KOPT-K1 (cell line): Measurements from ENCODE around the gene TMEM95.
"Not testable (repeated sequence)": the region's sequence is repeated elsewhere in the genome, so short reads cannot be mapped to it uniquely, and the experiment has no call there.

Source experiments
- H3K27ac ChIP-seq: fragments of 200-600 bp; sonication (generic); 2 replicates; pipeline ENCODE4 v1.5.1; 2016; ENCODE audit warnings: antibody characterized with exemption, mild to moderate bottlenecking, low read depth, low read length; ENCODE audit not compliant: poor library complexity, severe bottlenecking
- H3K36me3 ChIP-seq: fragments of 200-600 bp; sonication (generic); 2 replicates; pipeline ENCODE4 v1.5.1; 2017; ENCODE audit warnings: antibody characterized with exemption, mild to moderate bottlenecking, low read length, moderate library complexity; ENCODE audit not compliant: insufficient read depth
- H3K9me3 ChIP-seq: fragments of 200-600 bp; sonication (generic); 2 replicates; pipeline ENCODE4 v1.5.1; 2017; ENCODE audit warnings: antibody characterized with exemption, low read length, mild to moderate bottlenecking; ENCODE audit not compliant: insufficient read depth, poor library complexity, severe bottlenecking

TMEM95 gene

DNA sequence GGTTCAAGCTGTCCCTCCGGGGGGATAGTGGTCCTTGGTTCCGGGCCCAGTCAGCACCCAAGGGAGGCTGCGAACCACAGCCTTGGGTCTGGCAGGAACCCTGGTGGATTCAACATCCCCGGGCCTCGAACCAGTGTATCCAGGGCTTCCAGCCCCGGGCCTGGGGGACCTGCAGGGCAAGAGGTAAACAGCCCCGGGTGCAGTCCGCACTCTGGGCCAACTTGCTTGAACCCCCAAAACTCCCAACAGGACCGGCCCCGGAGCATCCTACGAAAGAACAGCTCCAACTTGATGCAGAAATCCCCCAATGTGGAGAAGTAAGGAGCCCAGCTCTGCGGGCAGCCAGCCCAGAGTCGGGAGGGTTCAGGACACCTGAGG is 24.3 kb upstream of the TMEM95 start:
- H3K36me3 ChIP-seq, result peaks cover 14% of the 10 kb centered on the region
- H3K9me3 ChIP-seq, result no peaks in the 10 kb centered on the region
- H3K27ac ChIP-seq, result peak overlapping the region; percentile 89

GRCh38 chr17:7332111-7332510 is 22.8 kb upstream of the TMEM95 start:
- H3K9me3 ChIP-seq, result no peaks in the 10 kb centered on the region
- H3K36me3 ChIP-seq, result no peaks in the 10 kb centered on the region
- H3K27ac ChIP-seq, result peak overlapping the region; percentile 89

GRCh38 chr17:7332600-7333069 is 22.3 kb upstream of the TMEM95 start:
- H3K9me3 ChIP-seq, H3K36me3 ChIP-seq: not testable (repeated sequence)
- peak overlapping the region; percentile 89 for H3K27ac ChIP-seq

- Histone ChIP-seq H3K27ac (peak overlapping the region; percentile 100), H3K9me3 (no peaks in the 10 kb centered on the region), H3K36me3 (peaks cover 25% of the 10 kb centered on the region)
Observed at GRCh38 chr17:7334938-7335538, 19.9 kb upstream of the TMEM95 start.

DNA sequence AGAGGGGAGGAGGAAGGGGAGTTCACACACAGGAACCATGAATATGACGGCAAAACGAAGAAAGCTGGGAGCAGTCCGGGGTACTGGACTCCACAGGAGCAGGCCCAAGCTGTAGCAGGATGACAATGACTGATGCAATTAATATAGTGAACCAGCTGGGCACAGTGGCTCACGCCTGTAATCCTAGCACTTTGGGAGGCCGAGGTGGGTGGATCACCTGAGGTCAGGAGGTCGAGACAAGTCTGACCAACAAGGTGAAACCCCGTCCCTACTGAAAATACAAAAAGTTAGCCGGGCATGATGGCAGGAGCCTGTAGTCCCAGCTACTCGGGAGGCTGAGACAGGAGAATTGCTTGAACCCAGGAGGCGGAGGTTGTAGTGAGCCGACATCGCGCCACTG is 19.2 kb upstream of the TMEM95 start:
- Histone ChIP-seq H3K36me3 (peaks cover 32% of the 10 kb centered on the region), H3K27ac (peak overlapping the region; percentile 100)
- not testable (repeated sequence) for H3K9me3 ChIP-seq

DNA sequence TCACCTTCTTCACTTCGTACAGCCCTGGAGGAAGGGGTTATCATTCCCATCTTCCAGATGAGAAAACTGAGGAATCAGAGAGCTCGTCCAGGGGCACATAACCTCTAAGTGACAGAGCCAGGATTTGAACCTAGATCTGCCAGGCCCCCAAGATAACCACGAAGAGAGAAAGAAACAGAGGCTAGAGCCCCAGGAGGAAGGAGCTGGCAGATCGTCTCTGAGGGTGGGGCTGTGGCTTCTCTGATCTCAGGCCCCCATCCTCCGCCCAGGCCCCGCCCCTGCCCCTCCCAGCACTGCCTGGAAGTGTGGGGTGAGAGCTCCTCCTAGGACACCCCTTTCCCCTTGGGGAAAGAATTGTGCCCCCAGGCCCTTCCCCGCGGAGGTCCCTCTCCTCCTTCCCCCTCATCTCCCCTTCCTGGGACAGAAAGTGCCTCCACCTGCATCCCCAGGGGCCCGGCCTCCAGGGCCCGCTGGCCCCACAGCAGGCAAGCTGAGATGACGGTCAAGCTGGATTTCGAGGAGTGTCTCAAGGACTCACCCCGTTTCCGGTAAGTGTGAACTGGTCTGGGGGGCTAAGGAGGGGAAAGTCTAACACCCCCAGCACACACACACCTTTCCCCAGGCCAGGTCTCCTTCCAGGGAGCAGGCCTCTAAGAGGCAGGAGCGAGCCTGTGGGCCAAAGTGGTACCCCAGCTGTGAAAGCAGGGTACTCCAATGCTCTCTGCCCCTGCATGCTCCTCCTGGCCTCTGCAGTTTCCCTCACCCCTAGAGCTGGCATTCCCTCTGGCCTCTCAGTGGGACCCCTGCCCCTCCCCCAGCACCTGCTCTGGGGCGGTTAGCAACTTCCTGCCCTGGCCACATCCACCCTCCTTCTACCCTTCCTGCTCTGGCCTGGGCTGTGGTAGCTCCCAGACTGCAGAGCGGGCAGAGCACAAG is 18.4 kb upstream of the TMEM95 start, which contains the start of gene ACAP1:
ACAP1 (plus strand) TSS at position 290 of the 936 bp plus-strand sequence; CDS start at position 496, 206 bp downstream.
- Histone ChIP-seq H3K9me3 (no peaks in the 10 kb centered on the region), H3K27ac (peak within 1 kb of the TSS; percentile 100), H3K36me3 (peaks cover 40% of the 10 kb centered on the region)

DNA sequence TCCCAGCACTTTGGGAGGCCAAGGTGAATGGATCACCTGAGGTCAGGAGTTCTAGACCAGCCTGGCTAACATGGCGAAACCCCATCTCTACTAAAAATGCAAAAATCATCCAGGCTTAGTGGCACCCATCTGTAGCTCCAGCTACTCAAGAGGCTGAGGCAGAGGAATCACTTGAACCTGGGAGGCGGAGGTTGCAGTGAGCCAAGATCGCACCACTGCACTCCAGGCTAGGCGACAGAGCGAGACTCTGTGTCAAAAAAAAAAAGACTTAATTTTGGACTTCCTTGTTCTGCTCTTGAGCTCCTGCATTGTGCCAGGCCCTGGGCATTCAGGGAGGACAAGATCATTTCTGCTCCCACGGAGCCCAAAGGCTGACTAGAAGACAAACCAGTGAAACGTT is 17.4 kb upstream of the TMEM95 start:
- peak overlapping the region; percentile 100 for H3K27ac ChIP-seq
- H3K9me3 ChIP-seq, result not testable (repeated sequence)
- H3K36me3 ChIP-seq, result peaks cover 51% of the 10 kb centered on the region

- Histone ChIP-seq H3K9me3 (no peaks in the 10 kb centered on the region), H3K27ac (no peak overlapping the region), H3K36me3 (peaks cover 76% of the 10 kb centered on the region)
Observed at GRCh38 chr17:7340179-7340578, 14.8 kb upstream of the TMEM95 start.

DNA sequence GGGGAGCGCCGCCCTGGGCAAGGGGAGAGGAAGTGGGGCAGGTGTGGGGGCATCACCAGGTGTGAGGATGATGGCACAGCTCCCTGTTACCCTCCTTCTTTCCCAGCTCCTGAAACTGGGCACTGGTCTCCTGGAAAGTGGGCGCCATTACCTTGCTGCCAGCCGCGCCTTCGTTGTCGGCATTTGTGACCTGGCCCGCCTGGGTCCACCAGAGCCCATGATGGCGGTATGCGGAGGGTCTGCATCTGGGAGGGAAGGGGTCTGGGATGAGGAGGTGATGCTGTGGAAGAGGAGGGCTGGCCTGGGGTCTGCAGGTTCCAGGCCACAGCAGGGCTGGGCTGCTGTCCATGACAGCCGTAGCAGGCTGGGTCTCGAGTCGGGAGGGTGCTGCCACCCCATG is 13.1 kb upstream of the TMEM95 start:
- Histone ChIP-seq H3K36me3 (peaks cover 93% of the 10 kb centered on the region), H3K27ac (no peak overlapping the region), H3K9me3 (no peaks in the 10 kb centered on the region)

GRCh38 chr17:7343250-7343649 is 11.7 kb upstream of the TMEM95 start:
- no peak overlapping the region for H3K27ac ChIP-seq
- peaks cover 100% of the 10 kb centered on the region for H3K36me3 ChIP-seq
- H3K9me3 ChIP-seq, result no peaks in the 10 kb centered on the region

- Histone ChIP-seq H3K27ac (no peak overlapping the region), H3K36me3 (peaks cover 94% of the 10 kb centered on the region), H3K9me3 (no peaks in the 10 kb centered on the region)
Observed at GRCh38 chr17:7346761-7347614, 8.0 kb upstream of the TMEM95 start.

- Histone ChIP-seq H3K36me3 (peaks cover 94% of the 10 kb centered on the region), H3K27ac (no peak overlapping the region), H3K9me3 (no peaks in the 10 kb centered on the region)
Observed at GRCh38 chr17:7347630-7348477, 7.1 kb upstream of the TMEM95 start.

- no peak overlapping the region for H3K27ac ChIP-seq
- H3K36me3 ChIP-seq, result peaks cover 93% of the 10 kb centered on the region
- H3K9me3 ChIP-seq, result no peaks in the 10 kb centered on the region
Observed at GRCh38 chr17:7348478-7349242, 6.3 kb upstream of the TMEM95 start.
